OCI-LY7 (cell line): ENCODE measurements around the gene GNS.

Experiments used
- CTCF ChIP-seq: fragments of 200-600 bp; sonication (generic); conservative IDR thresholded peaks from 2 replicates; pipeline ENCODE4 v1.5.1; 2014; ENCODE audit warnings: mild to moderate bottlenecking, antibody characterized with exemption, low read length, moderate library complexity, mixed read lengths
- EZH2phosphoT487 ChIP-seq: fragments of 200-600 bp; sonication (generic); IDR thresholded peaks from 2 replicates; pipeline ENCODE4 v1.6.1; 2018; ENCODE audit warnings: low read depth, borderline replicate concordance, mild to moderate bottlenecking, mixed run types, antibody characterized with exemption, low read length, moderate library complexity, mixed read lengths

GRCh38 chr12:64723630-64724029 lies 35.6 kb downstream of the GNS start:
- TF ChIP-seq EZH2phosphoT487 (no peak), CTCF (no peak)
